ENCODE measurements around the gene CTBP2.

GRCh38 chr10:125073996-125074395 lies 86.4 kb downstream of the CTBP2 start:
- no peak for TF ChIP-seq CTCF (IDR thresholded peaks at IDR 0.05)
- TF ChIP-seq POLR2A (IDR thresholded peaks at IDR 0.05) = no peak
